ENCODE measurements around the gene PTPRG. TPM values are rescaled to one million over a fixed set of nuclear protein-coding genes. Genes with fewer than 3 reads are reported as not detected.
"Not testable (repeated sequence)": the region's sequence is repeated elsewhere in the genome, so short reads cannot be mapped to it uniquely, and the experiment has no call there.

The PTPRG gene
- total and polyA plus RNA-seq, 12 donors: 6.3 to 119 (median 72.2) TPM

DNA sequence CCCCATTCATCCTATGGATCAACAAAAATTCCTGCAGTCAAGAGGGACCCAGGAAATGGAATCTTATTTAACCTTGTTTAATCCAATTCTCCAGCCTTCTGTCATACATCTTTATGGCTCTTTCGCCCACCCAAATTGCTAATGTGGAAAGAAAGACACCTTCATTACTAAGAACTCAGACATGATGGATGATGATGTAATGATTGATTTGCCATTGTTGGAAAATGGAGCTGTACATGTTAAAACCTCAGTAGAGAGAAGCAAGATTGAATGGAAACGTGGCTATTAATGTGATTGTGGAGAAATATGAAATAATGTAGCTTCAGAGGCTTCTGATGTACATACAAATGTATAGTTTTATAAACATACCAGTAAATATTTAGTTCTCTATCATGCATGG, 15.7 kb upstream of the PTPRG start:
- intact Hi-C loops (cut with DNase I): no loop called here
- no peak for TF ChIP-seq POLR2A (IDR thresholded peaks at IDR 0.05)
- TF ChIP-seq, protein P1, sequence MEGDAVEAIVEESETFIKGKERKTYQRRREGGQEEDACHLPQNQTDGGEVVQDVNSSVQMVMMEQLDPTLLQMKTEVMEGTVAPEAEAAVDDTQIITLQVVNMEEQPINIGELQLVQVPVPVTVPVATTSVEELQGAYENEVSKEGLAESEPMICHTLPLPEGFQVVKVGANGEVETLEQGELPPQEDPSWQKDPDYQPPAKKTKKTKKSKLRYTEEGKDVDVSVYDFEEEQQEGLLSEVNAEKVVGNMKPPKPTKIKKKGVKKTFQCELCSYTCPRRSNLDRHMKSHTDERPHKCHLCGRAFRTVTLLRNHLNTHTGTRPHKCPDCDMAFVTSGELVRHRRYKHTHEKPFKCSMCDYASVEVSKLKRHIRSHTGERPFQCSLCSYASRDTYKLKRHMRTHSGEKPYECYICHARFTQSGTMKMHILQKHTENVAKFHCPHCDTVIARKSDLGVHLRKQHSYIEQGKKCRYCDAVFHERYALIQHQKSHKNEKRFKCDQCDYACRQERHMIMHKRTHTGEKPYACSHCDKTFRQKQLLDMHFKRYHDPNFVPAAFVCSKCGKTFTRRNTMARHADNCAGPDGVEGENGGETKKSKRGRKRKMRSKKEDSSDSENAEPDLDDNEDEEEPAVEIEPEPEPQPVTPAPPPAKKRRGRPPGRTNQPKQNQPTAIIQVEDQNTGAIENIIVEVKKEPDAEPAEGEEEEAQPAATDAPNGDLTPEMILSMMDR (IDR thresholded peaks at IDR 0.05): no peak
- no peaks in the 10 kb centered on the region for H3K4me1 ChIP-seq (replicated peaks in 1 of 2)
- no peaks in the 10 kb centered on the region for H3K36me3 ChIP-seq (replicated peaks in 1 of 2)
- no peak for DNase-seq
- 75 to 93% (median 86%) methylated on average over 2 of the region's 2 CpGs for WGBS, 4 donors
- H3K9me3 ChIP-seq (replicated peaks in 1 of 3): no peaks in the 10 kb centered on the region
- H3K27me3 ChIP-seq: no peaks in the 10 kb centered on the region
- H3K4me3 ChIP-seq: no peak overlapping the region
- H3K27ac ChIP-seq: no peak overlapping the region

DNA sequence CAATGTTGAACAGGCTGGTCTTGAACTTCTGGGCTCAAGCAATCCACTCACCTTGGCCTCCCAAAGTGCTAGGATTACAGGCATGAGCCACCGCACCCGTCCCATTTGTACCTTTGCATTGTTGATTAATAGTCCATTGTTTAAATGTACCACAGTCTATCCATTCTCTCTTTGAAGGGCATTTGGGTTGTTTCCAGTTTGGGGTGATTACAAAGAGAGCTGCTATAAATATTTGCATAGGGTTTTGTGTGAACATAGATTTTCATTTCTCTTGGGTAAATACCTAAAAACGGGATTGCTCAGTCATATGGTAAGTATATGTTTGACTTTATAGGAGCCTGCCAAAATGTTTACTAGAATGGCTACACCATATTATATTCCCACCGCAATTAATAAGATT, 13.7 kb upstream of the PTPRG start:
- Histone ChIP-seq H3K27ac (no peak overlapping the region), H3K4me1 (replicated peaks in 1 of 2) (no peaks in the 10 kb centered on the region), H3K36me3 (replicated peaks in 1 of 2) (no peaks in the 10 kb centered on the region), H3K9me3 (replicated peaks in 1 of 3) (no peaks in the 10 kb centered on the region), H3K4me3 (no peak overlapping the region), H3K27me3 (no peaks in the 10 kb centered on the region)
- 64 to 78% (median 72%) methylated on average over 4 of the region's 4 CpGs for WGBS, 4 donors
- intact Hi-C loops (cut with DNase I): no loop called here
- no peak for DNase-seq
- TF ChIP-seq, protein P1 (IDR thresholded peaks at IDR 0.05): no peak
- no peak for TF ChIP-seq POLR2A (IDR thresholded peaks at IDR 0.05)

DNA sequence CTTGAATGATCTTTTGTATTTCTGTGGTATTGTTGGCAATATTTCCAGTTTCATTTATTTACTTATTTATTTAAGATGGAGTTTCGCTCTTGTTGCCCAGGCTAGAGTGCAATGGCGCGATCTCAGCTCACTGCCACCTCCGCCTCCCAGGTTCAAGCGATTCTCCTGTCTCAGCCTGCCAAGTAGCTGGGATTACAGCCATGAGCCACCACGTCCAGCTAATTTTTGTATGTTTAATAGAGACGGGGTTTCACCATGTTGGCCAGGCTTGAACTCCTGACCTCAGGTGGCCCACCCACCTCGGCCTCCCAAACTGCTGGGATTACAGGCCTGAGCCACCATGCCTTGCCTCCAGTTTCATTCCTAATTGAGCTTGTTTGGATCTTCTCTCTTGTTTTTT, 8.7 kb upstream of the PTPRG start:
- H3K4me3 ChIP-seq; H3K27me3 ChIP-seq; H3K4me1 ChIP-seq (replicated peaks in 1 of 2); H3K36me3 ChIP-seq (replicated peaks in 1 of 2); H3K9me3 ChIP-seq (replicated peaks in 1 of 3); H3K27ac ChIP-seq; intact Hi-C loops (cut with DNase I); DNase-seq: not testable (repeated sequence)
- WGBS, 4 donors: 92 to 97% (median 95%) methylated on average over 8 of the region's 8 CpGs

DNA sequence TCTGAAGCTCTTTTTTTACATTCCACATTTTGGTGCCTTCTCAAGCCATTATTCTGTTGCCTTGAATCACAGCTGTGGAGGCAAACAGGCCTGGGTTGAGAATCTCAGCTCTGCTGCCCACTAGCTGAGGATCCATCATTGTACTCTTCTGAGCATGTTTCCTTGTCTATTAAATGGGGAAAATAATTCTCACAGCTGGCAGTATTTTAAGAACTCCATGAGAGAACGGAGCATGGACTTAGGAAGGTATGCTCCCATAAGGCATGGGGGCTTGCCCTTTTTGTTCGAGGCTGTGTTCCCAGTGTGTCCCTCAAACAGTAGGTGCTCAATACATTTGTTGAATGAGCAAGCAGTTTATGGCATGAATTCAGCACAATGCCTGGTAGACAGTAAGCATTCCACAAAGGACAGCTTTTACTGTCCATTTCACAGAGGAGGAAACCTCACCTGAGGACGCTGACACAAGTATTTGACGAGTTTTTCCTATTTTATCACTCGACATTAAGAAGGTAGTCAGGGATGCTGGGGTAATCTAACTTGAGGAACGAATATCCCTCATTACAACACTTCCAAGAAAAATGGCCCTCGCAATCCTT, 2.1 kb upstream of the PTPRG start:
- Histone ChIP-seq H3K9me3 (replicated peaks in 1 of 3) (no peaks in the 10 kb centered on the region), H3K27me3 (no peaks in the 10 kb centered on the region), H3K4me1 (replicated peaks in 1 of 2) (peaks cover 0 to 7% of the 10 kb centered on the region in 2 donors), H3K4me3 (peak overlapping the region in 1 of 4 donors; percentile 93), H3K27ac (peak overlapping the region in 2 of 5 donors; percentile 94 to 95), H3K36me3 (replicated peaks in 1 of 2) (no peaks in the 10 kb centered on the region)
- TF ChIP-seq POLR2A (IDR thresholded peaks at IDR 0.05): no peak
- TF ChIP-seq, protein P1 (IDR thresholded peaks at IDR 0.05): peak in 1 of 6 experiments; percentile 6
- 65 to 72% (median 67%) methylated on average over 7 of the region's 7 CpGs for WGBS, 4 donors
- intact Hi-C loops (cut with DNase I): no loop called here
- peak in 1 of 7 donors; percentile 7 for DNase-seq

All from adrenal gland (tissue), 12 donors.